T-helper 1 cell (primary cell): ENCODE results near the gene MEGF11.
"Not testable (repeated sequence)": the region's sequence is repeated elsewhere in the genome, so short reads cannot be mapped to it uniquely, and the experiment has no call there.

ENCODE experiments used
- DNase-seq, 5 donors: peaks; one replicate each; pipeline ENCODE4 v3.0.0-alpha.2; 2012 to 2020

The MEGF11 gene

GRCh38 chr15:65991721-65992483, 261.6 kb downstream of the MEGF11 start:
- no peak for DNase-seq

GRCh38 chr15:65990298-65990981, 263.1 kb downstream of the MEGF11 start:
- DNase-seq, result no peak

GRCh38 chr15:65987100-65987499, 266.4 kb downstream of the MEGF11 start:
- no peak for DNase-seq

- DNase-seq, result no peak
Observed at GRCh38 chr15:65986416-65986815, 267.1 kb downstream of the MEGF11 start.

- no peak for DNase-seq
Observed at GRCh38 chr15:65985387-65985786, 268.2 kb downstream of the MEGF11 start.

GRCh38 chr15:65982627-65983322, 270.8 kb downstream of the MEGF11 start:
- no peak for DNase-seq

- peak in 4 of 5 donors; percentile 22 to 50 (median 42) for DNase-seq
Observed at GRCh38 chr15:65981837-65982626, 271.5 kb downstream of the MEGF11 start.

- no peak for DNase-seq
Observed at GRCh38 chr15:65980824-65981456, 272.6 kb downstream of the MEGF11 start.

- no peak for DNase-seq
Observed at GRCh38 chr15:65979837-65980236, 273.7 kb downstream of the MEGF11 start.

GRCh38 chr15:65979316-65979715, 274.2 kb downstream of the MEGF11 start:
- no peak for DNase-seq

GRCh38 chr15:65978110-65978509, 275.4 kb downstream of the MEGF11 start:
- DNase-seq, result no peak

GRCh38 chr15:65976196-65976595, 277.4 kb downstream of the MEGF11 start:
- DNase-seq, result not testable (repeated sequence)

GRCh38 chr15:65971741-65971995, 281.9 kb downstream of the MEGF11 start:
- no peak for DNase-seq

- no peak for DNase-seq
Observed at GRCh38 chr15:65970937-65971740, 282.4 kb downstream of the MEGF11 start.

- DNase-seq, result no peak
Observed at GRCh38 chr15:65969865-65970816, 283.4 kb downstream of the MEGF11 start.

- no peak for DNase-seq
Observed at GRCh38 chr15:65968511-65968910, 285.0 kb downstream of the MEGF11 start.

GRCh38 chr15:65964792-65965433, 288.6 kb downstream of the MEGF11 start:
- no peak for DNase-seq

- DNase-seq, result no peak
Observed at GRCh38 chr15:65963911-65964482, 289.6 kb downstream of the MEGF11 start.

GRCh38 chr15:65963358-65963757, 290.2 kb downstream of the MEGF11 start:
- no peak for DNase-seq

GRCh38 chr15:65962187-65962586, 291.4 kb downstream of the MEGF11 start:
- DNase-seq, result no peak
